Vagina (tissue), 2 donors: Measurements from ENCODE around the gene CACNA1C. TPM values are rescaled to one million over a fixed set of nuclear protein-coding genes. Genes with fewer than 3 reads are reported as not detected.

Source experiments
- DNase-seq, 2 donors: peaks; one replicate each; pipeline ENCODE4 v3.0.0-alpha.2; 2017; ENCODE audit errors: extremely low spot score in 2 of 2
- H3K27ac ChIP-seq: fragments of 200-600 bp; sonication (generic); one replicate; pipeline ENCODE4 v1.5.1; 2019
- H3K27me3 ChIP-seq: fragments of 200-600 bp; sonication (generic); one replicate; pipeline ENCODE4 v1.5.1; 2019
- H3K36me3 ChIP-seq, 2 donors: fragments of 200-600 bp; sonication (generic); one replicate each; pipeline ENCODE4 v1.5.1; 2017 to 2019
- H3K4me1 ChIP-seq: fragments of 200-600 bp; sonication (generic); one replicate; pipeline ENCODE4 v1.5.1; 2019
- H3K4me3 ChIP-seq, 2 donors: fragments of 200-600 bp; sonication (generic); 1 replicate in 1 of 2; 2 replicates in 1 of 2; pipeline ENCODE4 v1.5.1; 2016 to 2019
- H3K9me3 ChIP-seq: fragments of 200-600 bp; sonication (generic); one replicate; pipeline ENCODE4 v1.5.1; 2019
- POLR2A ChIP-seq, 2 donors: fragments of 450-650 bp; IDR thresholded peaks; one replicate each; pipeline ENCODE4 v1.6.1; 2017; ENCODE audit warnings: antibody characterized with exemption in 2 of 2, mild to moderate bottlenecking in 2 of 2, moderate library complexity in 2 of 2
- POLR2AphosphoS5 ChIP-seq, 2 donors: sonication (generic); formaldehyde crosslinking; IDR thresholded peaks; one replicate each; pipeline ENCODE4 v1.9.0; 2017; ENCODE audit warnings: antibody characterized with exemption in 2 of 2, mild to moderate bottlenecking in 2 of 2, low read depth in 1 of 2; ENCODE audit not compliant: insufficient read depth in 1 of 2
- intact Hi-C: fragments of 100-400 bp; cut with DNase I; formaldehyde crosslinking; loops from one replicate; pipeline ENCODE4 v1.15.1; 2023
- total RNA-seq: library from RNA; depleted of rRNA; stranded (reverse); fragments of >200 nt; gene quantifications from one replicate; pipeline ENCODE4 v1.2.3, GENCODE V29; 2016
- TF ChIP-seq, protein P1 (sequence below), 3 experiments: fragments of 450-650 bp in 2 of 3; fragments of 200-600 bp in 1 of 3; sonication (generic) in 1 of 3; IDR thresholded peaks; one replicate each; pipeline ENCODE4 v1.5.1; 2017 to 2019; ENCODE audit warnings: antibody characterized with exemption in 3 of 3, mild to moderate bottlenecking in 2 of 3, moderate library complexity in 2 of 3

The CACNA1C gene
- total RNA-seq, 1 donor from 2014 or later, result 9.8 TPM

GRCh38 chr12:2533036-2533435 is 480.2 kb downstream of the CACNA1C start:
- Histone ChIP-seq H3K36me3 (no peaks in the 10 kb centered on the region), H3K27me3 (no peaks in the 10 kb centered on the region), H3K9me3 (no peaks in the 10 kb centered on the region), H3K4me1 (no peaks in the 10 kb centered on the region), H3K27ac (no peak overlapping the region), H3K4me3 (no peak overlapping the region)
- TF ChIP-seq POLR2AphosphoS5 (IDR thresholded peaks at IDR 0.05; ENCODE audit: insufficient read depth in 1 of 2, low read depth in 1 of 2), result no peak
- no peak for TF ChIP-seq POLR2A (IDR thresholded peaks at IDR 0.05)
- intact Hi-C loops, result no loop called here
- DNase-seq, result no peak

DNA sequence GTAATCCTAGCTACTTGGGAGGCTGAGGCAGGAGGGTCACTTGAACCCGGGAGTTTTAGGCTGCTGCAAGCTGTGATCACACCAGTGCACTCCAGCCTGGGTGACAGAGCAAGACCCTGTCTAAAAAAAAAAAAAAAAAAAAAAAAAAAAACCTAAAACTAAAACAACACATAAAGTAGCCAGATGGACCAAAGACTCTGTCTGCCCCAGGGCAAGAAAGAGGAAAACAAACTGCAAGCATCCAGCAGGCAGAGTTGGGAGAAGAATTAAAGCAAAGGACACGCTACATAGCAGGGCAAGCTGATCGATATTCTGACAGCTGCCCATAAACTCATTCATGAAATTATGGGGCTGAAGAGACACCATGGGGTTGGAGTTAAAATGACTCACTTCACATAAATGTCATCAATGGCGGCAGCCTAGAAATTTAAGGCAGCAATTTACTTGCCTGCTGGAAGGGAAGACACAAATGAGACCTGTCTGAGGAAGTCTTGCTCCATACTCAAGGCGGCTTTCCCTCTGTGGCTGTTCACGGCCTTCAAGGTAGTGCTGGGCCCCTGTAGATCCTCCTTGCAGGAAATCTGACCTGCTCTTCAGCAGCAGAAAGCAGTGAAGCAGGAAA is 482.9 kb downstream of the CACNA1C start:
- no peak overlapping the region for H3K27ac ChIP-seq
- intact Hi-C loops, result no loop called here
- TF ChIP-seq, protein P1, sequence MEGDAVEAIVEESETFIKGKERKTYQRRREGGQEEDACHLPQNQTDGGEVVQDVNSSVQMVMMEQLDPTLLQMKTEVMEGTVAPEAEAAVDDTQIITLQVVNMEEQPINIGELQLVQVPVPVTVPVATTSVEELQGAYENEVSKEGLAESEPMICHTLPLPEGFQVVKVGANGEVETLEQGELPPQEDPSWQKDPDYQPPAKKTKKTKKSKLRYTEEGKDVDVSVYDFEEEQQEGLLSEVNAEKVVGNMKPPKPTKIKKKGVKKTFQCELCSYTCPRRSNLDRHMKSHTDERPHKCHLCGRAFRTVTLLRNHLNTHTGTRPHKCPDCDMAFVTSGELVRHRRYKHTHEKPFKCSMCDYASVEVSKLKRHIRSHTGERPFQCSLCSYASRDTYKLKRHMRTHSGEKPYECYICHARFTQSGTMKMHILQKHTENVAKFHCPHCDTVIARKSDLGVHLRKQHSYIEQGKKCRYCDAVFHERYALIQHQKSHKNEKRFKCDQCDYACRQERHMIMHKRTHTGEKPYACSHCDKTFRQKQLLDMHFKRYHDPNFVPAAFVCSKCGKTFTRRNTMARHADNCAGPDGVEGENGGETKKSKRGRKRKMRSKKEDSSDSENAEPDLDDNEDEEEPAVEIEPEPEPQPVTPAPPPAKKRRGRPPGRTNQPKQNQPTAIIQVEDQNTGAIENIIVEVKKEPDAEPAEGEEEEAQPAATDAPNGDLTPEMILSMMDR (IDR thresholded peaks at IDR 0.05), result no peak
- TF ChIP-seq POLR2A (IDR thresholded peaks at IDR 0.05), result no peak
- no peak for TF ChIP-seq POLR2AphosphoS5 (IDR thresholded peaks at IDR 0.05; ENCODE audit: insufficient read depth in 1 of 2, low read depth in 1 of 2)
- no peaks in the 10 kb centered on the region for H3K36me3 ChIP-seq
- H3K9me3 ChIP-seq, result no peaks in the 10 kb centered on the region
- no peak for DNase-seq
- H3K4me1 ChIP-seq, result no peaks in the 10 kb centered on the region
- no peaks in the 10 kb centered on the region for H3K27me3 ChIP-seq
- H3K4me3 ChIP-seq, result no peak overlapping the region

DNA sequence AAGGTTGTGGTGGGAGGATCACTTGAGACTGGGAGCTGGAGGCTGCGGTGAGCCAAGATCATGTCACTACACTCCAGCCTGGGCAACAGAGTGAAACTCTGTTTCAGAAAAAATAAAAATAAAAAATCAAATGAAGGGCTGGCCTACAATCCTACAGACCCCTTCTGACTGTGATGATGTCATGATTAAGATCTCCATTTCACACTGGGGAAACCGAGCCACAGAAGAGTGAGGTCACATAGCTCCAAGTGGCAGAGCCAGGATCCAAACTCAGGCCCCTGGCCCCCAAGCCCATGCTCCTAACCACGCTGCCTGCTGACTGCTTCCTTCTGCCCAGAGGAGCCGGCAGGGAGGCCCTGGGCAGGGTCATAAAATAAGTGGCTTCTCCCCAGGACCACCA is 483.9 kb downstream of the CACNA1C start:
- DNase-seq, result no peak
- no peak overlapping the region for H3K27ac ChIP-seq
- intact Hi-C loops, result no loop called here

GRCh38 chr12:2537868-2538541 is 485.2 kb downstream of the CACNA1C start:
- Histone ChIP-seq H3K27ac (no peak overlapping the region), H3K4me3 (no peak overlapping the region), H3K27me3 (no peaks in the 10 kb centered on the region), H3K9me3 (no peaks in the 10 kb centered on the region), H3K4me1 (no peaks in the 10 kb centered on the region), H3K36me3 (no peaks in the 10 kb centered on the region)
- TF ChIP-seq POLR2A (IDR thresholded peaks at IDR 0.05), result no peak
- TF ChIP-seq, protein P1 (IDR thresholded peaks at IDR 0.05), result no peak
- TF ChIP-seq POLR2AphosphoS5 (IDR thresholded peaks at IDR 0.05; ENCODE audit: insufficient read depth in 1 of 2, low read depth in 1 of 2), result no peak
- intact Hi-C loops, result no loop called here
- DNase-seq, result no peak

More for the DNA sequence above, 483.9 kb downstream of the CACNA1C start:
- Histone ChIP-seq H3K4me3 (no peak overlapping the region), H3K4me1 (no peaks in the 10 kb centered on the region), H3K36me3 (no peaks in the 10 kb centered on the region), H3K27me3 (no peaks in the 10 kb centered on the region), H3K9me3 (no peaks in the 10 kb centered on the region)
- TF ChIP-seq, protein P1 (IDR thresholded peaks at IDR 0.05), result no peak
- TF ChIP-seq POLR2AphosphoS5 (IDR thresholded peaks at IDR 0.05; ENCODE audit: insufficient read depth in 1 of 2, low read depth in 1 of 2) (no peak), POLR2A (IDR thresholded peaks at IDR 0.05) (no peak)

- Histone ChIP-seq H3K4me3 (no peak overlapping the region), H3K36me3 (no peaks in the 10 kb centered on the region), H3K9me3 (no peaks in the 10 kb centered on the region), H3K27ac (no peak overlapping the region), H3K27me3 (no peaks in the 10 kb centered on the region), H3K4me1 (no peaks in the 10 kb centered on the region)
- no peak for DNase-seq
- TF ChIP-seq, protein P1 (IDR thresholded peaks at IDR 0.05), result no peak
- no peak for TF ChIP-seq POLR2AphosphoS5 (IDR thresholded peaks at IDR 0.05; ENCODE audit: insufficient read depth in 1 of 2, low read depth in 1 of 2)
- TF ChIP-seq POLR2A (IDR thresholded peaks at IDR 0.05), result no peak
- intact Hi-C loops, result no loop called here
Observed at GRCh38 chr12:2539938-2540337, 487.2 kb downstream of the CACNA1C start.
